ES-I3 (cell line): ENCODE results near the gene RPL18.

Source experiments
- H3K36me3 ChIP-seq: 2 replicates; pipeline ENCODE4 v1.6.1; 2013; ENCODE audit warnings: mild to moderate bottlenecking, low read length, control low read depth, moderate library complexity; ENCODE audit not compliant: insufficient read depth
- H3K4me1 ChIP-seq: 2 replicates; pipeline ENCODE4 v1.6.1; 2013; ENCODE audit warnings: mild to moderate bottlenecking, control low read depth, low read length; ENCODE audit not compliant: insufficient read depth
- H3K9ac ChIP-seq: 2 replicates; pipeline ENCODE4 v1.6.1; 2013; ENCODE audit warnings: low read depth, mild to moderate bottlenecking, low read length, moderate library complexity
- H3K9me3 ChIP-seq: 2 replicates; pipeline ENCODE4 v1.6.1; 2013; ENCODE audit warnings: mild to moderate bottlenecking, low read length, moderate library complexity; ENCODE audit not compliant: control insufficient read depth, insufficient read depth

RPL18 gene

DNA sequence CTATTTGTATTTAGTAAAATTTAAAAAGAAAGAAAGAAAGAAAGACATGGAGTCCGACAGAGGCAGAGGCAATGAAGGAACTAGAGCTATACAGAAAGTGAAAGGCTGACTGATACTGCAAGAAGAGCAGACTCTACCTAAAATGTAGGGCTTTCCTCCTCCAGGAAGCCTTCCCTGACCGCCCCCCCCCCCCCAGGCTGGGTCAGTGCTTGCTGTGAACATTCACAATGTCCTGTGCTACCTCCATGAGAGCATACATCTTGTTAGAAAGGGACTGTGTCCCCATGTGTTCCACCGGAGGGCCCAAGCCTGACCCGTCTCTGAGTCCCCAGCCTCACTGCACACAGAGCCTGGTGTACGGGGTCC is 32.7 kb upstream of the RPL18 start:
- H3K4me1 ChIP-seq, result peaks cover 10% of the 10 kb centered on the region
- no peak overlapping the region for H3K9ac ChIP-seq
- no peaks in the 10 kb centered on the region for H3K36me3 ChIP-seq

DNA sequence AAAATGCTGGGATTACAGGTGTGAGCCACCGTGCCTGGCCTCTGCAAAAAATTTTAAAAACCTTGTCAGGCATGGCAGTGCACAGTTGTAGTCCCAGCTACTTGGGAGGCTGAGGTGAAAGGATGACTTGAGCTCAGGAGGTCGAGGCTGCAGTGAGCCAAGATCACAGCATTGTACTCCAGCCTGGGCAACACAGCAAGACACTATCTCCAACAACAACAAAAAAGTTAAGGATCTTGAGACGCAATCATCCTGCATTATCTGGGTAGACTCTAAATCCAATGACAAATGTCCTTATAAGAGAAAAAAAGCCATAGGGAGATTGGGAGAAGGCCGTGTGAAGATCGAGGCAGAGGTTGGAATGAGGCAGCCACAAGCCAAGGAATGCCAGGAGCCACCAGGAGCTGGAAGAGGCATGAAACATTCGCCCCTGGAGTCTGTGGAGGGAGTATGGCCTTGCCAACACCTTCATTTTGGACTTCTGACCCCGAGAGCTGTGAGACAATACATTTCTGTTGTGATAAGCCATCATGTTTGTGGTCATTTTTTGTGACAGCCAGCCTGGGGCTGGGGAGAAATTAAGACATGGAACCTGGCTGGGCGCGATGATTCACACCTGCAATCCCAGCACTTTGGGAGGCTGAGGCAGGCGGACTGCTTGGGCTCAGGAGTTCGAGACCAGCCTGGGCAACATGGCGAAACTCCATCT is 32.1 kb upstream of the RPL18 start:
- Histone ChIP-seq H3K9me3 (no peaks in the 10 kb centered on the region), H3K4me1 (peaks cover 10% of the 10 kb centered on the region), H3K9ac (no peak overlapping the region), H3K36me3 (no peaks in the 10 kb centered on the region)

More for the DNA sequence above, 32.7 kb upstream of the RPL18 start:
- no peaks in the 10 kb centered on the region for H3K9me3 ChIP-seq

DNA sequence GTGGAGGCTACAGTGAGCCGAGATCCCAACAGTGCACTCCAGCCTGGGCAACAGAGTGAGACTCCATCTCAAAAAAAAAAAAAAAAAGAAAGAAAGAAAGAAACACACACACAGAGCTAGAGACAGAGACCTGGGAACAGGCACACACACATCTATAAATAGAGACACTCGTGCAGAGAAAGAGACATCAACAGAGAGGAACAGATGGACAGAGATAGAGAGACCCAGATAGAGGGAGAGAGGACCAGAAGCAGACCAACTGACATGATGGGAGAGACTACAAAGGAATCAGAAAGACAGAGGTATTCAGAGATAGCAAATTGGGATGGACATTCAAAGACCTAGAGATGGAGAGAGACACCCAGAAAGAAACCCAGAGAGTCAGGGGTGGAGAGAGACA is 29.2 kb upstream of the RPL18 start:
- Histone ChIP-seq H3K9ac (no peak overlapping the region), H3K4me1 (peaks cover 4% of the 10 kb centered on the region), H3K36me3 (no peaks in the 10 kb centered on the region), H3K9me3 (no peaks in the 10 kb centered on the region)

DNA sequence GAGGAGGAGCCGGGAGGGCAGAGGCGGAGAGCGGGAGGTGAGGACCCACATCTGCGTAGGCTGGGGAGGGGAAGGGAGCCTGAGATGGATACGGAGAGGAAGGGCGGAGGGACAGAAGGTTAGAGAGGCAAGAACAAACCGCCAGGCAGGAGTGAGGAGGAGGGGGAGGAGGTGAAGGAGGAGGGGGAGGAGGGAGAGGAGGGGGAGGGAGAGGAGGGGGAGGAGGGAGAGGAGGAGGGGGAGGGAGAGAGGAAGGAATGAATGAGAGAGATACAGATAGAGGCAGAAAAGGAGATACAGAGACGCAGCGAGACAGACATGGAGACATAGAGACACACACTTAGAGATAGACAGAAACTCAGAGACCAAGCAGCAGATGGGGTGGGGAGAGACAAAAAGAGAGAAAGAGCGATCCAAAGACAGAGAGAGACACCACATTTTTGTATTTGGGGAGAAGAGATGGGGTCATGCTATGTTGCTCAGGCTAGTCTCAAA is 27.8 kb upstream of the RPL18 start:
- Histone ChIP-seq H3K9ac (no peak overlapping the region), H3K4me1 (peaks cover 4% of the 10 kb centered on the region), H3K9me3 (no peaks in the 10 kb centered on the region), H3K36me3 (no peaks in the 10 kb centered on the region)

DNA sequence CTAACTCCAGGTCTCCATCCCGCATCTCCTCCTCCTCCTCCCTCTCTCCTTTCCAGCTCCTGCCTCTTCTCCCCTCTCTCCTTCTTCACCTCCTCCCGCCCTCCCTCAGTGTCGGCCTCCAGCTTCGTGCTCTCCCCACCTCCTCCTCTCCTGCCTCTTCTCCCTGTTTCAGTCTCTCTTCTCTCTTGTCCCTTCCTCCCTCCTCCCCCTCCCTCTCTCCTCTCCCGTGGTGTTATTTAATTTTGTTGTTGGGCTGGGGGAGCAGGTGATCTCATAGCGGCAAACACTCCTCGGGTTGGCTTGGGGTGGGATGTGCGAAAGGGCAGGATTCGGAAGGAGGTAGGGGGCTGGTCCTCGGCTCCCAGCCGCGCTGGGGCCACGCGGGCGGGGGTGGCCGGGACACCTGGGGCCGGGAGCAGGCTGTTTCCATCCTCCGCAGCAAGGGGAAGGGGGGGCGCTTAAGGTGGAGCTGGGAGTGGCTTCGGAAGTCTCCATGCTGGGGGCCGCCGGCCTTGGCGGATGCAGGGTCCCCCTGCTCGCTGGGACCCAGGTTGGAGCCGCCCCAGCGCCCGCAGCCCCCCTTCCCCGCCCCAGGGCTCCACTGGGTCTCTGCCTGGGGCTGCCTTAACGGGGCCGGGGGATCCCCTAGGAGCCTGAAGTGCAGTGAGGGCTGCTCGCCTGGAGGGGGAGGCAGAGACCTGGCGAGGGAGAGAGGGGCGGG is 27.2 kb upstream of the RPL18 start, which contains the start of gene CA11:
TSS of gene CA11 (minus strand) at position 187 of the 721 bp plus-strand sequence. CDS start 555 bp downstream, outside the sequence.
- Histone ChIP-seq H3K36me3 (no peaks in the 10 kb centered on the region), H3K9ac (peak within 1 kb of the TSS; percentile 60), H3K9me3 (no peaks in the 10 kb centered on the region), H3K4me1 (peaks cover 4% of the 10 kb centered on the region)

DNA sequence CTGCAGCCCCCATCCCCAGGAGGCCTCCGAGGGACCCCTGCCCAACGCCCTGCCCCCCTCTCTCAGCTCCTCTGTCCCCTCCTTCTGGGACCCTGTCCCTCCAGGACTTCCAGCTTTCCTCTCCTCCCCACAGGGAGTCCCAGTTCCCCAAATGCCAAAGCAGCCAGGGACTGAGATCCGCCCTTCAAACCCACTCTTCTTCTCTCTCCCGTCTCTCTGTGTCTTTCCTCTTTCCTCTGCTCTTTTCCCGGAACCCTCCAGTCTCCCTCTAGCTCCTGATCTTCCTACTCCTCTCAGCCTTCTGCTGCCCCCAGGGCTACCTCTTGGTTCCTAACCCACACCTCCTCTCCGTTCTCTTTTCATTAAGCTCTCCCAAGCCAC is 26.6 kb upstream of the RPL18 start:
- peak overlapping the region; percentile 60 for H3K9ac ChIP-seq
- no peaks in the 10 kb centered on the region for H3K9me3 ChIP-seq
- H3K4me1 ChIP-seq, result peaks cover 4% of the 10 kb centered on the region
- H3K36me3 ChIP-seq, result no peaks in the 10 kb centered on the region

DNA sequence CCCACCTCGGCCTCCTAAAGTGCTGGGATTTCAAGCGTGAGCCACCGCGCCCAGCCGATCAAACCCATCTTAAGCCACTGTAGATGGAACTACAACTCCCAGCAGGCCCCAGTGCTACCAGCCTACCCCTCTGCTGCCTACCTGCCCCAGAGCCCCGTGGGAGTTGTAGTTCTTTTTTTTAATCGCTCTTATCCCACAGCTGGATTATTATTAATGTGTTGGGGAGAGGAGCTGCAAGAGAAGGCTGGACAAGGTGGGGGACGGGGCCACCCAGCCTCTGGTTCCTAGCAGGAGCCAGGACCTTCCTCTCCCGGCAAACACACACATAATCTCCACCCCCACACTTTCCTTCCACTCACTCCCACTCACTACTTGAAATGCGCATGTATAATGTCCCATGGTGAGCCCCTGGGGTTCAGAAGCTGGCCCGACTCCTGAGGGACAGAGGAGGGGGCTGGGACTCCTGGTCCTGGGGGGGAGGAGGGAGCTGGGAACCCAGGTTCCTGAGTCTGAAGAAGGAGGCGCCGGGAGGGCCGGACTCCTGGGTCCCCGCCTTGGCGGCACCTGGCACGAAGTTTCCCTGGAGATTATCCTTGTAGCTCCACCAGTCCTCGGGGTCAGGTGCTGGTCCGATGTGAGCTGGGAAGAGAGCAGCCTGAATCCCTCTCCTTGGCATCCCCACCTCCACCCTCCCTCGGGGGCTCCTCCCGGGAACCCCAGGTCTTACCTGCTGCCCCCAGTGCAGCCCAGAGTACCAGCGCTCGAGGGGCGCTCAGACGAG is 26.1 kb upstream of the RPL18 start:
- Histone ChIP-seq H3K9me3 (no peaks in the 10 kb centered on the region), H3K9ac (peak overlapping the region; percentile 60), H3K4me1 (peaks cover 4% of the 10 kb centered on the region), H3K36me3 (no peaks in the 10 kb centered on the region)

DNA sequence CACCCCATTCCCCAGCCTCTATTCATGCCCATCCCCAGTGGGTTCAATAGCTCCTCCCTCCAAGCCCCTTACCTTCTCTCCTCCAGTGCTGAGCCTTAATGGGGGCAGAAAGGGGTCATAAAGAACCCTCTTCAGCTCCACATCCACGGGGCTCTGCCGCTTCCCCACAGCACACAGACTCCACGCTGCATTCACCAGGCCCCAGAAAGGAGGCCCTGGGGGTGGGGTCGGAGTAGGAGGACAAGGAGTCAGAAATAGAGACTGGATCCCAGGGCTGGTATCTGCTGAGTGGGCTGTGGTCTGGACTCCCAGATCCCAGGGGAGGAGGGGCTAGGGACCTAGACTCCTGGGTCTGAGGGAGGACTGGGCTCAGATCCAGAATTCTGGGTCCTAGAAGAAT is 25.4 kb upstream of the RPL18 start:
- no peaks in the 10 kb centered on the region for H3K36me3 ChIP-seq
- peaks cover 2% of the 10 kb centered on the region for H3K4me1 ChIP-seq
- H3K9ac ChIP-seq, result peak overlapping the region; percentile 60; the same call in 1 of the 2 replicates
- no peaks in the 10 kb centered on the region for H3K9me3 ChIP-seq

DNA sequence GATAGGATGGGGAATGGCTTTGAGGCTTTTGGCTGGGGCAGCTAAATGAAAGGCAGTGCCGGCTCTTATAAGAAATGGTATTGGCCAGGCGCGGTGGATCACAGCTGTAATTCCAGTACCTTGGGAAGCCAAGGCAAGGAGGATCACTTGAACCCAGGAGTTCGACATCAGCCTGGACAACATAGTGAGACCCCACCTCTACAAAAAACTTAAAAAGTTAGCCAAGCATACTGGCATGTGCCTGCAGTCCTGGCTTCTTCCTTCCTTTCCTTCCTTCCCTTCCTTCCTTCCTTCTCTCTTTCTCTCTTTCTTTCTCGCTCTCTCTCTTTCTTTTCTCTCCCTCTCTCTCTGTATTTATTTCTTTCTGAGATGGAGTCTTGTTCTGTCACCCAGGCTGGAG is 23.9 kb upstream of the RPL18 start:
- H3K36me3 ChIP-seq, result no peaks in the 10 kb centered on the region
- no peaks in the 10 kb centered on the region for H3K9me3 ChIP-seq
- H3K4me1 ChIP-seq, result no peaks in the 10 kb centered on the region; the same call in 1 of the 2 replicates
- H3K9ac ChIP-seq, result no peak overlapping the region

DNA sequence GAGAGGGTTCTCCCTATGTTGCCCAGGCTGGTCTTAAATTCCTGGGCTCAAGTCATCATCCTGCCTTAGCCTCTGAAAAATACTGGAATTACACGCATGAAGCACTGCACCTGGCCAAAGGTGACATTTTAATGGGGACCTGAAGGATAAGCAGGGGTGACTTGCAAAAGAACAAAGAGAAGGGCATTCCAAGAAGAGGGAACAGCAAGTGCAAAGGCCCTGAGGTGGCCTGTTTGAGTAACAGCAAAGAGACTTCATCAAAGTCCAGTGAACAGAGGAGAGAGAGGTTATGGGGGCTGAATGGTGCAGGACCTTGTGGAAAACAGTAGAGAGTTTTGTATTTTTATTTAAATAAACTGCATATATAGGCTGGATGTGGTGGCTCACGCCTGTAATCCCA is 22.9 kb upstream of the RPL18 start:
- Histone ChIP-seq H3K4me1 (no peaks in the 10 kb centered on the region; the same call in 1 of the 2 replicates), H3K36me3 (no peaks in the 10 kb centered on the region), H3K9ac (no peak overlapping the region), H3K9me3 (no peaks in the 10 kb centered on the region)

DNA sequence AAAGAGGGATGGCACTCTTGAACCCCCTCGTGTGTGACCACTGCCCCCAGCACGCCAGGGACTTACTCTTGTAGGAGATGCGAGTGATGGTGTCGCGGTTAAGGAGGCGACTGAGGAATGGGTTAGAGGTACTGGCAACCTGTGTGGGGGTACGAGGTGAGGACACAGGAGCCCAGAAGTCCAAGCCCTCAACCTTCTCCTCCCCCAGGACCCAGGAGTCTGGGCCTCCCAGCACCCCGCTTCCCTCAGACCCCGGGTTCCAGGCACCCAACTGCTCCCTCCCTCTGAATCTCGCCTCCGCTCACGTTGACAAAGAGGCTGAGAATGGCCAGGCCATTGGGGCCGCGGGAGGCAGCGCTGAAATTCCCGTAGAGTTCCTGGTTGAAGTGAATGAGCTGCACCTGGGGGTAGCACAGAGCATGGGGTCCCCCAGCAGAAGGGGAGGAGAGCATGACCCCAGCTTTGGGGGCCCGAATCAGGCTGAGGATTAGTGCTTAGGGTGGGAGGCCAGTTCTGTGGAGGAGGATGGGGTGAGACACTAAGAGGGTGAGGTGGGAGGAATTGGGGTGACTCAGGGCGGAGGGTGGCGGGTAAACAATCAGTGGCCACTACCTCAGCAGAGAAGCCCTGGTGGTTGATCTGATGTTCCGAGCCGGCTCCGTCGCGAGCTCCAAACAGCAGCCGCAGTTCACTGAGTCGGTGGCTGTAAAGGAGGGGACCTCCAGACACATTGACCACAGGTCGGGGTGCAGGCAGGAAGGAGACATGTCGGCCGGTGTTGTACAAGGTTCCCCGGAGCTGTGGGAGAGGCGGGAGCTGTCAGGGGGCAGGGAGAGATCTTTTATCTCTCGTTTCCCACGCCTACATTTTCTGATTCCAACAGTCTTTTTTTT is 20.8 kb upstream of the RPL18 start:
- H3K9me3 ChIP-seq, result no peaks in the 10 kb centered on the region
- H3K36me3 ChIP-seq, result no peaks in the 10 kb centered on the region
- peak overlapping the region; percentile 51; the same call in 1 of the 2 replicates for H3K9ac ChIP-seq
- no peaks in the 10 kb centered on the region; the same call in 1 of the 2 replicates for H3K4me1 ChIP-seq

DNA sequence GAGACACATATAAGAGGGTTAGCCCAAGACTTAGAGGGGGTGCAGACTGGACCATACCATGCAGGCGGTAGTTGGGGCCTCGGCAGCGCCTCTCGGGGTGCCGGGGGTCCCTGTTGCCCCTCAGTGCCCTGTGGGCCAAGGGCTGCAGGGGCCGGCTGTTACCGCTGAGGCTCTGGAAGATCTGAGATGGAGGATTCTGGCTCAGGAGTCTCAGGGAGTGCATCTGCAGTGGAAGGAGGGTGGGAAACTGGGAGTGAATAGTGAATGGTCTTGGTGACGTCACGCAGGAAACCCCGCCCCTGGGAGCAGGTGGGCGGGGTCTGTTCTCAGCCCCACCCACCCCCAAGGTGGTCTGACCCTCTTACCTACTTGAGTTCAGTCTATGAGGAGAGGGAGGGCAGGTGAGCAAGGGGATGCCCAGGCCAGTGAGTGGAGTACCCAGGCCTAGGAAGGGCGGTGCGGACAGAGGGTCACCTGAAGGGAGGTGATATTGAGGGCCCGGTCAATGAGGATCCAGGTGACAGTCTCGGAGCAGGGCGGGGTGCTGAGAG is 19.9 kb upstream of the RPL18 start:
- Histone ChIP-seq H3K9ac (peak overlapping the region; percentile 51), H3K9me3 (no peaks in the 10 kb centered on the region), H3K36me3 (no peaks in the 10 kb centered on the region), H3K4me1 (peaks cover 4% of the 10 kb centered on the region)

DNA sequence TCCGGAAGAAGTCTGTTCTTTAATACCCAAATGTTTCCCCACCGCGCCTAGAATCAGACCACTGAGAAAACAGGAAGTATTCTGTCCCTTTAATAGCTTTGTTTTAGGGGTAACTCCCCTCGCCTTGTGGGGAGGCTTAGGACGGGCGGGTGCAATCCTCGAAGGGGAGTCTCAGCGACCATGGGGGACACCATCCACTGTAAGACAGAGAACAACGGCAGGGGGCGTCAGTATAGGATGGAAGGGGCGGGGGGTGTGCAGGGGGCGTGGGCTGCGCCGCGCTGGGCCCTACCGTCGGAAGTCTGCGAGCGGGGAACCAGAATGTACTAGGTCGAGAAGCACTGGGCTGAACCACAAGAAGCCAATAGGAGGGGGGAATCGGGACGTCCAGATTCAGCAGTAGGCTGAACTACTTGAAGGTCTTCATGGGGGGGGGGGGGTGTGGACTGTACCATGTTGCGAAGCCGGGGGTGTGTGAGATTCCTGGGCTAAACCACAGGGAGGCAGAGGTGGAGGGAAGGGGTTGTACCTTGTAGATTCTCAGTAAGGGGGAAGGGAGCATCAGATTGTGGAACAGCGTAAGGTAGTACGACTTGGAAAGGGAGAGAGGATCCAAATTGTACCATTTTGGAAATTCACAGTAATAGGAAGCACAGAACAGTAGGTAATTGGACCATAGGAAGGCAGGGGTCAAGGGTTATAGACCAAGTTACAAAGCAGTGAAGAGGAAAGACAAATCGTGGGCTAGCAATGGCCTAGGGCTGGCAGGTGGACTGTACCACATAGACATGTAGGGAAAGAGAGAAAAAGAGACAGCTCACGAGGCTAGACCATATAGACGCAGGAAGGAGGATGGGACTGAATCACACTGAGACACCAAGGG is 19.2 kb upstream of the RPL18 start:
- Histone ChIP-seq H3K36me3 (no peaks in the 10 kb centered on the region), H3K4me1 (peaks cover 6% of the 10 kb centered on the region)

More for the DNA sequence above, 19.2 kb upstream of the RPL18 start:
- H3K9ac ChIP-seq, result peak overlapping the region; percentile 73
- H3K9me3 ChIP-seq, result no peaks in the 10 kb centered on the region
